GM23248 (cell line): ENCODE data around the gene ETV6.

ENCODE experiments used
- EZH2 ChIP-seq: fragments of 200-600 bp; sonication (generic); IDR thresholded peaks from 2 replicates; pipeline ENCODE4 v1.6.1; 2018; ENCODE audit warnings: antibody characterized with exemption, mild to moderate bottlenecking; ENCODE audit not compliant: insufficient read depth, poor library complexity, severe bottlenecking
- EZH2phosphoT487 ChIP-seq: fragments of 200-600 bp; sonication (generic); IDR thresholded peaks from 2 replicates; pipeline ENCODE4 v1.6.1; 2018; ENCODE audit warnings: antibody characterized with exemption, moderate library complexity, mild to moderate bottlenecking, low read depth; ENCODE audit not compliant: insufficient read depth

- no peak for TF ChIP-seq EZH2
- TF ChIP-seq EZH2phosphoT487 = no peak
Observed at GRCh38 chr12:11752403-11753149, 103.1 kb downstream of the ETV6 start.
